H9 (cell line): ENCODE results near the gene LTV1. TPM values are rescaled to one million over a fixed set of nuclear protein-coding genes. Genes with fewer than 3 reads are reported as not detected.
"Not testable (repeated sequence)": the region's sequence is repeated elsewhere in the genome, so short reads cannot be mapped to it uniquely, and the experiment has no call there.

Source experiments
- DNase-seq: peaks from one replicate; pipeline ENCODE4 v3.0.0-alpha.2; 2017
- H2AFZ ChIP-seq: one replicate; pipeline ENCODE4 v1.6.1; 2013; ENCODE audit warnings: mild to moderate bottlenecking, low read length, control low read depth, moderate library complexity
- H2AK5ac ChIP-seq: 2 replicates; pipeline ENCODE4 v1.6.1; 2013; ENCODE audit warnings: low read length, control low read depth, mixed read lengths; ENCODE audit not compliant: insufficient read length
- H2BK120ac ChIP-seq: one replicate; pipeline ENCODE4 v1.6.1; 2013; ENCODE audit warnings: low read depth, mild to moderate bottlenecking, low read length, control low read depth, inconsistent platforms; ENCODE audit not compliant: poor library complexity, severe bottlenecking
- H2BK12ac ChIP-seq: 2 replicates; pipeline ENCODE4 v1.6.1; 2013; ENCODE audit warnings: low read length, control low read depth, mixed read lengths, low read depth; ENCODE audit not compliant: insufficient read length
- H2BK15ac ChIP-seq: 2 replicates; pipeline ENCODE4 v1.6.1; 2013; ENCODE audit warnings: low read depth, low read length, control low read depth
- H2BK20ac ChIP-seq: one replicate; pipeline ENCODE4 v1.6.1; 2013; ENCODE audit warnings: low read depth, mild to moderate bottlenecking, low read length, control low read depth, inconsistent platforms; ENCODE audit not compliant: poor library complexity, severe bottlenecking
- H2BK5ac ChIP-seq: 2 replicates; pipeline ENCODE4 v1.6.1; 2013; ENCODE audit warnings: low read length, control low read depth, mixed read lengths; ENCODE audit not compliant: insufficient read length
- H3K14ac ChIP-seq: 2 replicates; pipeline ENCODE4 v1.6.1; 2013; ENCODE audit warnings: low read length, control low read depth; ENCODE audit not compliant: insufficient read depth
- H3K18ac ChIP-seq: 2 replicates; pipeline ENCODE4 v1.6.1; 2013; ENCODE audit warnings: low read depth, mild to moderate bottlenecking, mixed read lengths, low read length, control low read depth; ENCODE audit not compliant: insufficient read length
- H3K23ac ChIP-seq: 2 replicates; pipeline ENCODE4 v1.6.1; 2013; ENCODE audit warnings: low read length, control low read depth, mixed read lengths, low read depth; ENCODE audit not compliant: insufficient read length
- H3K23me2 ChIP-seq: 2 replicates; pipeline ENCODE4 v1.6.1; 2013; ENCODE audit warnings: low read depth, mild to moderate bottlenecking, mixed read lengths, low read length, control low read depth; ENCODE audit not compliant: insufficient read length, poor library complexity, severe bottlenecking
- H3K27ac ChIP-seq: 2 replicates; pipeline ENCODE4 v1.5.1; 2013; ENCODE audit warnings: low read length, control low read depth, mixed read lengths, low read depth; ENCODE audit not compliant: insufficient read length
- H3K27me3 ChIP-seq: 2 replicates; pipeline ENCODE4 v1.6.1; 2013; ENCODE audit warnings: low read length, control low read depth, inconsistent platforms; ENCODE audit not compliant: insufficient read depth
- H3K4ac ChIP-seq: 2 replicates; pipeline ENCODE4 v1.6.1; 2013; ENCODE audit warnings: low read depth, mild to moderate bottlenecking, control low read depth, inconsistent platforms, low read length, moderate library complexity
- H3K4me1 ChIP-seq: 2 replicates; pipeline ENCODE4 v1.6.1; 2013; ENCODE audit warnings: low read length, control low read depth, inconsistent platforms; ENCODE audit not compliant: insufficient read depth
- H3K4me2 ChIP-seq: 2 replicates; pipeline ENCODE4 v1.6.1; 2013; ENCODE audit warnings: low read length, control low read depth, mixed read lengths; ENCODE audit not compliant: insufficient read length, insufficient read depth
- H3K56ac ChIP-seq: 2 replicates; pipeline ENCODE4 v1.6.1; 2013; ENCODE audit warnings: low read depth, mild to moderate bottlenecking, mixed read lengths, low read length, control low read depth; ENCODE audit not compliant: insufficient read length
- H3K79me1 ChIP-seq: 2 replicates; pipeline ENCODE4 v1.6.1; 2013; ENCODE audit warnings: low read depth, mild to moderate bottlenecking, moderate library complexity, low read length, control low read depth, inconsistent platforms; ENCODE audit not compliant: insufficient read depth, poor library complexity, severe bottlenecking
- H3K79me2 ChIP-seq: 2 replicates; pipeline ENCODE4 v1.6.1; 2013; ENCODE audit warnings: low read length, control low read depth, inconsistent platforms; ENCODE audit not compliant: insufficient read depth
- H3K9ac ChIP-seq: 2 replicates; pipeline ENCODE4 v1.6.1; 2013; ENCODE audit warnings: low read length, control low read depth, mixed read lengths; ENCODE audit not compliant: insufficient read length; ENCODE audit errors: extremely low read depth
- H3K9me3 ChIP-seq: one replicate; pipeline ENCODE4 v1.6.1; 2013; ENCODE audit warnings: low read depth, low read length, inconsistent platforms; ENCODE audit not compliant: control insufficient read depth
- H3T11ph ChIP-seq: one replicate; pipeline ENCODE4 v1.6.1; 2013; ENCODE audit warnings: mild to moderate bottlenecking, low read length, control low read depth, inconsistent platforms
- H4K20me1 ChIP-seq: one replicate; pipeline ENCODE4 v1.6.1; 2013; ENCODE audit not compliant: control insufficient read depth, insufficient read length, insufficient read depth
- H4K5ac ChIP-seq: 2 replicates; pipeline ENCODE4 v1.6.1; 2013; ENCODE audit warnings: low read depth, mild to moderate bottlenecking, mixed read lengths, low read length, control low read depth; ENCODE audit not compliant: insufficient read length
- H4K8ac ChIP-seq: replicated peaks from 2 replicates; pipeline ENCODE4 v1.6.1; 2013; ENCODE audit warnings: low read length, control low read depth, mixed read lengths, low read depth; ENCODE audit not compliant: insufficient read length
- H4K91ac ChIP-seq: 2 replicates; pipeline ENCODE4 v1.6.1; 2013; ENCODE audit warnings: low read depth, mild to moderate bottlenecking, moderate library complexity, mixed read lengths, low read length, control low read depth; ENCODE audit not compliant: insufficient read length
- H3K27ac Mint-ChIP-seq, 3 experiments: 2 replicates in 2 of 3; 3 replicates in 1 of 3; pipeline ENCODE4 v1.8.0; 2020 to 2021; ENCODE audit warnings: mixed read lengths in 3 of 3, mild to moderate bottlenecking in 1 of 3, moderate library complexity in 1 of 3
- H3K27me3 Mint-ChIP-seq: 2 replicates; pipeline ENCODE4 v1.8.0; 2021; ENCODE audit warnings: low read depth, mild to moderate bottlenecking, moderate library complexity, mixed read lengths
- H3K36me3 Mint-ChIP-seq, 3 experiments: 2 replicates in 2 of 3; 3 replicates in 1 of 3; pipeline ENCODE4 v1.8.0; 2020 to 2021; ENCODE audit warnings: low read depth in 3 of 3, mixed read lengths in 3 of 3; ENCODE audit not compliant: insufficient read depth in 1 of 3
- H3K4me1 Mint-ChIP-seq, 2 experiments: 2 replicates each; pipeline ENCODE4 v1.8.0; 2020; ENCODE audit warnings: mixed read lengths in 2 of 2
- H3K4me3 Mint-ChIP-seq, 2 experiments: 2 replicates in 1 of 2; 3 replicates in 1 of 2; pipeline ENCODE4 v1.8.0; 2020 to 2021; ENCODE audit warnings: mild to moderate bottlenecking in 2 of 2, mixed read lengths in 2 of 2, moderate library complexity in 1 of 2
- H3K9me3 Mint-ChIP-seq, 2 experiments: 2 replicates in 1 of 2; 3 replicates in 1 of 2; pipeline ENCODE4 v1.8.0; 2020; ENCODE audit warnings: mild to moderate bottlenecking in 2 of 2, mixed read lengths in 2 of 2, moderate library complexity in 1 of 2
- WGBS: extraction: QIAGEN DNeasy Blood & Tissue Kit; methylation state at CpG from one replicate; pipeline ENCODE4 v1.1.7; 2013; ENCODE audit warnings: missing lambda C conversion rate, low lambda C conversion rate, mixed read lengths; ENCODE audit not compliant: insufficient read length; ENCODE audit errors: extremely low coverage; 5-methylcytosine and 5-hydroxymethylcytosine counted together
- total RNA-seq: library from RNA; stranded (reverse); gene quantifications from 2 replicates; pipeline ENCODE4 v1.2.1, GENCODE V29; 2021

LTV1 gene
- total RNA-seq, 1 experiment from 2014 or later: 62.9 TPM

DNA sequence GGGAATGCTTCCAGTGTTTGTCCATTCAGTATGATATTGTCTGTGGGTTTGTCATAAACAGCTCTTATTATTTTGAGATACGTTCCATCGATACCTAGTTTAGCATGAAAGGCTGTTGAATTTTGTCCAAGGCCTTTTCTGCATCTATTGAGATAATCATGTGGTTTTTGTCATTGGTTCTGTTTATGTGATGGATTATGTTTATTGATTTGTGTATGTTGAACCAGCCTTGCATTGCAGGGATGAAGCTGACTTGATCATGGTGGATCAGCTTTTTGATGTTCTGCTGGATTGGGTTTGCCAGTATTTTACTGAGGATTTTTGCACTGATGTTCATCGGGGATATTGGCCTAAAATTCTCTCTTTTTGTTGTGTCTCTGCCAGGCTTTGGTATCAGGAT, 44.7 kb upstream of the LTV1 start:
- Mint-ChIP-seq H3K9me3 (peaks cover 17% of the 10 kb centered on the region in 2 experiments; a peak in 4 of 5 replicates), H3K36me3 (peaks cover 39 to 86% (median 71%) of the 10 kb centered on the region in 3 experiments)
- not testable (repeated sequence) for H2BK120ac ChIP-seq, H3K79me2 ChIP-seq, H3K27ac ChIP-seq, H3K4me1 ChIP-seq, DNase-seq, H3K14ac ChIP-seq, H3K4me3 Mint-ChIP-seq, H3K18ac ChIP-seq, H3K23ac ChIP-seq, H3K56ac ChIP-seq, H2AFZ ChIP-seq, H3K27ac Mint-ChIP-seq, H3K4ac ChIP-seq, H2BK5ac ChIP-seq, H3K9ac ChIP-seq, H4K8ac ChIP-seq, H3K9me3 ChIP-seq, H3K79me1 ChIP-seq, H3K27me3 ChIP-seq, H2BK15ac ChIP-seq, H4K5ac ChIP-seq, H3K4me2 ChIP-seq, H2BK20ac ChIP-seq, H4K91ac ChIP-seq, H3T11ph ChIP-seq, H2AK5ac ChIP-seq, H2BK12ac ChIP-seq, H3K4me1 Mint-ChIP-seq, H3K23me2 ChIP-seq, H4K20me1 ChIP-seq, H3K27me3 Mint-ChIP-seq
- no CpG with 5 or more reads among the region's 3 CpGs for WGBS
